Activated T-helper 17 cell treated with anti-CD3 and anti-CD28 coated beads, Interleukin-2, amount 50 U/mL, for 72 hours (primary cell): ENCODE data around the gene GALNT16. TPM values are rescaled to one million over a fixed set of nuclear protein-coding genes. Genes with fewer than 3 reads are reported as not detected.
"Not testable (repeated sequence)": the region's sequence is repeated elsewhere in the genome, so short reads cannot be mapped to it uniquely, and the experiment has no call there.

Experiments used
- ATAC-seq: fragments of 150-1000 bp; cut with Tn5 transposase; replicated peaks from 2 replicates; pipeline ENCODE4 v1.10.0; 2021; ENCODE audit warnings: mild to moderate bottlenecking, moderate library complexity
- H3K27ac Mint-ChIP-seq: one replicate; pipeline ENCODE4 v1.8.0; 2022; ENCODE audit warnings: mixed read lengths
- H3K27me3 Mint-ChIP-seq: one replicate; pipeline ENCODE4 v1.8.0; 2022; ENCODE audit warnings: mixed read lengths
- H3K36me3 Mint-ChIP-seq: one replicate; pipeline ENCODE4 v1.8.0; 2022; ENCODE audit warnings: low read depth, mild to moderate bottlenecking, mixed read lengths
- H3K4me1 Mint-ChIP-seq: one replicate; pipeline ENCODE4 v1.8.0; 2022; ENCODE audit warnings: mixed read lengths
- H3K4me3 Mint-ChIP-seq: one replicate; pipeline ENCODE4 v1.8.0; 2022; ENCODE audit warnings: mild to moderate bottlenecking, mixed read lengths
- H3K9me3 Mint-ChIP-seq: one replicate; pipeline ENCODE4 v1.8.0; 2022; ENCODE audit warnings: mixed read lengths
- total RNA-seq, 2 donors: library from RNA; stranded (reverse); gene quantifications; one replicate each; pipeline ENCODE4 v1.2.3, GENCODE V29; 2022

The GALNT16 gene
- total RNA-seq, 2 donors from 2014 or later: 0.06 to 0.66 TPM

DNA sequence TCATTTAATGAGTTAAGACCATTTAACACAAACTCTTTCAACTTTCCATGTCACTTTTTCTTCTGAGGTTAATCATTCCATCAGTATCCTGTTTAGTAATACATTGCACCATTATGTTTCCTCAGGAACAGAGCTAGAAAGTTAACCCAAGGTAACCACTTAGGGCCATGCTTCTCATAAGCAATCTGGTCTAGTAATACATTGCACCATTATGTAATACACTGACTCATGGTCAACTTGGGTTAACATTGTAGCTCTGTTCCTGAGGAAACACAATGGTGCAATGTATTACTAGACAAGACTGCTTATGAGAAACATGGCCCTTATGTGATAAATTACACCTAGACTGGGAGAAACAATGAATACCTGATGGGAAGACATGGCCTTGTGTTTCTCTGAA, 116.5 kb downstream of the GALNT16 start:
- H3K9me3 Mint-ChIP-seq: no peaks in the 10 kb centered on the region
- H3K4me3 Mint-ChIP-seq: no peak overlapping the region
- ATAC-seq: no peak
- peaks cover 11% of the 10 kb centered on the region for H3K4me1 Mint-ChIP-seq
- H3K36me3 Mint-ChIP-seq: peaks cover 65% of the 10 kb centered on the region
- no peak overlapping the region for H3K27ac Mint-ChIP-seq
- no peaks in the 10 kb centered on the region for H3K27me3 Mint-ChIP-seq

DNA sequence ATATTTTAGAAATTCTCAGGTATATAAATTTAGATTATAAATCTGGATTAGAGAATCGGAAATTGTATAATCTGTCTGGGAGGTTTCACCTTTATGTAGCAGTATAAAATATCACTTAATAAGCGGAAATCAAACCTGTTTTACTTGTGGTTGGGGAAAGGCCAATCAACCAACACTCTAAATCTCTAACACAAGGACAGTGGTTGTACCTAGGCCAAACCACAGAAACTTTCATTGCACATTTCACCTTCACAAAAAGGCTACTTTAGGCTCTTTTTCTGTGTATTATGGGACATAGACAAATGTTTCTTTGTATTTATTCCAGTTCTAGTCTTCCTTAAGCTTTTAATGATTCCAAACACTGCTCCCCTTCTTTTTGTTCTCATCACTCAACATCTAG, 118.3 kb downstream of the GALNT16 start:
- Mint-ChIP-seq H3K4me1 (peaks cover 10% of the 10 kb centered on the region), H3K36me3 (peaks cover 78% of the 10 kb centered on the region), H3K27me3 (no peaks in the 10 kb centered on the region), H3K27ac (no peak overlapping the region), H3K9me3 (no peaks in the 10 kb centered on the region), H3K4me3 (no peak overlapping the region)
- ATAC-seq: no peak

DNA sequence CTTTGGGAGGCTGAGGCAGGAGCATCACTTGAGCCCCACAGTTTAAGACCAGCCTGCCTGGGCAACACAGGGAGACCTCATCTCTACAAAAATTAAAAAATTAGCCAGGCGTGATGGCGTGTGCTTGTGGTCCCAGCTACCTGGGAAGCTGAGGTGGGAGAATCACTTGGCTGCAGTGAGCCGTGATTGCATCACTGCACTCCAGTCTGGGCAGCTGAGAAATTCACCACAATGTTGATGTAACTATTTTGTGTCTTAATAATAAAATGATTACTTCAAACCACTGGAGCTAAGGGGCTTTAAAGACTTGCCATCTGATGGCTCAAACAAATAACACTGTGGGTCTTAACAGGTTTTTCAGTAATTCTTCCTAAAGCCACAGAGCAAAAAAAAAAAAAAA, 127.4 kb downstream of the GALNT16 start:
- Mint-ChIP-seq H3K36me3 (peaks cover 100% of the 10 kb centered on the region), H3K27ac (no peak overlapping the region), H3K4me1 (peaks cover 42% of the 10 kb centered on the region), H3K9me3 (no peaks in the 10 kb centered on the region), H3K27me3 (no peaks in the 10 kb centered on the region), H3K4me3 (no peak overlapping the region)
- no peak for ATAC-seq

DNA sequence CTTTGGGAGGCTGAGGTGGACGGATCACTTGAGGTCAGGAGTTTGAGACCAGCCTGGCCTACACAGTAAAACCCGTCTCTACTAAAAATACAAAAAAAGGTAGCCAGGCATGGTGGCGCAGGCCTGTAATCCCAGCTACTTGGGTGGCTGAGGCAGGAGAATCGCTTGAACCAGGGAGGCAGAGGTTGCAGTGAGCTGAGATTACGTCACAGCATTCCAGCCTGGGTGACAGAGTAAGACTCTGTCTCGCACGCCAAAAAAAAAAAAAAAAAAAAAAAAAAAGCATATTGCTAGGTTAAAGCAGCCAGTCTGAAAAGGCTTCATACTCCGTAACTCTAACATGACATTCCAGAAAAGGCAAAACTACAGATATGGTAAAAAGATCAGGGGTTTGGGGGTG, 131.4 kb downstream of the GALNT16 start:
- peak overlapping the region; percentile 56 for H3K27ac Mint-ChIP-seq
- peaks cover 51% of the 10 kb centered on the region for H3K4me1 Mint-ChIP-seq
- not testable (repeated sequence) for H3K9me3 Mint-ChIP-seq

DNA sequence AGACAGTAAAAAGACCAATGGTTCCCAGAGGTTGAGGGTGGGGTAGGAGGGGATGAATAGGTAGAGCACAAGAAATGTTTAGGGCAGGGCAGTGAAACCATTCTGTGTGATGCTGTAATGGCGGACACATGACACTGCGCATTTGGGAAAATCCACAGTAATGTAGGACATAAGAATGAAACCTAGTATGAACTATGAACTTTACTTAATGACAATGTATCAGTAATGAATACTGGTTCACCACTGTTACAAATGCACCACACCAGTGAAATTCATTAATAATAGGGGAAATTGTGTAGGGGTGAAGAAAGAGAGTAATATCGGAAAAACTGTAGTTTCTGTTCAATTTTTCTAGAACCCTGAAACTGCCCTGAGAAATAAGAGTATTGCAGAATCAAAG, 132.5 kb downstream of the GALNT16 start:
- Mint-ChIP-seq H3K27me3 (no peaks in the 10 kb centered on the region), H3K36me3 (peaks cover 100% of the 10 kb centered on the region), H3K9me3 (no peaks in the 10 kb centered on the region), H3K4me1 (peaks cover 48% of the 10 kb centered on the region), H3K27ac (peak overlapping the region; percentile 71), H3K4me3 (peak overlapping the region; percentile 61)
- ATAC-seq: no peak

More for the DNA sequence above, 131.4 kb downstream of the GALNT16 start:
- Mint-ChIP-seq H3K36me3 (peaks cover 100% of the 10 kb centered on the region), H3K4me3 (peak overlapping the region; percentile 61)
- not testable (repeated sequence) for H3K27me3 Mint-ChIP-seq, ATAC-seq

DNA sequence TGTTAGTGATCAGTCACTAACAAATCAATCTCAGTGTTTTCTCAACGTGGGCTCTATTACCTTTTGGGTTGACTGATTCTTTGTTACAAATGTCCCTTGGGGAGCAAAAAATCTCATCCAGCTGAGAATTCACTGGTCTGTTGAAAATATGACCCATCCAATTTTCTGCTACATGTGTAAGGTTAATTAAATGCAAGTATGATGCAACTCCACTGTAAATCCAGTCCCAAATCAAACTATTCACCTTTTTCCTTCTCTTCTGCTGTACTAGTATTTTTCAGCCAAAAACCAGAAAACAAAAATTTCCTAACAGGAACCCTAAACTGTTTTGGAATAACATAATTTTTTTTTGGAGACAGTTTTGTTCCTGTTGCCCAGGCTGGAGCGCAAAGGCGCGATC, 136.0 kb downstream of the GALNT16 start:
- no peaks in the 10 kb centered on the region for H3K9me3 Mint-ChIP-seq
- peak overlapping the region; percentile 97 for H3K27ac Mint-ChIP-seq

DNA sequence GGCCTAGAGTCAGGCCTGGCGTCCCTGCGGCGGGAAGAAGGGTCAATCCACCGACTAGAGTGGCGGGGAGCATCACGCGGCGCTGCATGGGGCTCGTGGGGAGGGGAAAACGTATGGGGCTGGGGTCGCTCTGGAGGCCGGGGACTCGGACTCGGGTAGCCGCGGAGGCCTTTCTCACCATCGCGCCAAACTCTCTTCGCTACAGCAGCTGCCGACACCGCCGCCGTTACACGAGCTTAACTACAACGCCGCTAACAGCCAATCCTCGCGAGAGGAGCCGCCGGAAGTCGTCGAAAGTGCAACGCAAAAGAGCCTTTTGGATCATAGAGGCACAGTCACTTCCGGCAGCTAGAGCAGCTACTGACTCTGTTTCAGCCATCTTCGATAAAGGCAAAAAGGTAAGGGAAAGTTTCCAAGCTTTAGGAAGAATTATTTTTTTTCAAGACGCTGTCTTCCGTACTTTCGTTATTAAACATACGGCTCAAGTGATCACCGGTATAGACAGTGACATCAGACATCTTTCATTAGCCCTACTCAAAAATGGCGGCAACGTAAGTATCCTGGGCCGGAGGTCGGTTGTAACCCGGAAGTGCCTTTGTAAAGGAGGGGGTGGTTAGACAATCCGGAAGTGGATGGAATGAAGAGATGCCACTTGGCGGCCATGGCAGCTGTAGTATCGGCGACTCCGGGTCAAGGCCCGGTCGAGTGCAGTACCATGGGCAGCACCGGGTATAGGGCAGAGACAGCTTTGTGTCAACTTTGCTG, 138.3 kb downstream of the GALNT16 start, which contains the start of the genes ERH and SLC39A9:
ERH (minus strand) TSS at position 247 of the 765 bp plus-strand sequence; CDS start at position 181, 66 bp downstream.
SLC39A9 (plus strand) TSS at position 640 of the 765 bp plus-strand sequence. CDS start 678 bp downstream, outside the sequence.
- no peaks in the 10 kb centered on the region for H3K9me3 Mint-ChIP-seq
- peaks cover 73% of the 10 kb centered on the region for H3K36me3 Mint-ChIP-seq
- H3K4me1 Mint-ChIP-seq: peaks cover 26% of the 10 kb centered on the region
- H3K27ac Mint-ChIP-seq: peak within 1 kb of the TSS; percentile 97
- peak; percentile 91 for ATAC-seq
- peak within 1 kb of the TSS; percentile 89 for H3K4me3 Mint-ChIP-seq
- no peaks in the 10 kb centered on the region for H3K27me3 Mint-ChIP-seq

More for the DNA sequence above, 136.0 kb downstream of the GALNT16 start:
- Mint-ChIP-seq H3K4me3 (peak overlapping the region; percentile 89), H3K4me1 (peaks cover 41% of the 10 kb centered on the region), H3K27me3 (no peaks in the 10 kb centered on the region), H3K36me3 (peaks cover 96% of the 10 kb centered on the region)
- no peak for ATAC-seq

DNA sequence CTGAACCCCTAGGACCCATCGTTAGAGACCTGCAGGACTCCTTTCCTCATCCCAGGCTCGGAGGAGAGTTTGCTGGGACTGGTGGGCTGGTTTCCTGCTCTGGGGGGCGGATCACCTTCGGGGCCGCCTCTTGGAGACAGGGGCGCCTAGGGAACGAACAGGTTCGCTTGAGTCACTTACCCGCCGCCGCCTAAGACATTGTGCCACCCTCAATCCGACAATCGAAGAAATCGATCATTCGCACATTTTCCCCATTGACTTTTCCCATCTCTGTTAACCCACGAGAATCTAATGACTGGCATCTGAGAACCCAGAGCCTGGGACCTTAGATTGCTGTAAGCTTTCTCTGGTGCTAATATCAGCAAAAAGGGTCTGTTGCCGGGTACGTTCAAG, 138.9 kb downstream of the GALNT16 start:
- peaks cover 67% of the 10 kb centered on the region for H3K36me3 Mint-ChIP-seq
- no peaks in the 10 kb centered on the region for H3K9me3 Mint-ChIP-seq
- peak overlapping the region; percentile 97 for H3K27ac Mint-ChIP-seq
- ATAC-seq: peak; percentile 4
- peaks cover 22% of the 10 kb centered on the region for H3K4me1 Mint-ChIP-seq
- no peaks in the 10 kb centered on the region for H3K27me3 Mint-ChIP-seq
- H3K4me3 Mint-ChIP-seq: peak overlapping the region; percentile 89

DNA sequence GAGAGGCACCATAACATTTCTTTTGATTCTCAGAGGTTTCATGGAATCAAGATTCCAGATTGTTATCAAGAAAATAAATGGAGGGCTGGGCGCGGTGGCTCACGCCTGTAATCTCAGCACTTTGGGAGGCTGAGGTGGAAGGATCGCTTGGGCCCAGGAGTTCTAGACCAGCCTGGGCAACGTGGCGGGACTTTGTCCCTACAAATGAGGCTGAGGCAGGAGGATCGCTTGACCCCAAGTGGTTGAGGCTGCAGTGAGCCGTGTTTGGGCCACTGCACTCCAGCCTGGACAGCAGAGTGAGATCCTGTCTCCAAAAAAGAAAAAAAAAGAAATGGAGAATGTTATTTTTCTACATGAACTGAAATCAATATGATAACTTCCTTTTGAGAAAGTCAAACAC, 139.8 kb downstream of the GALNT16 start:
- Mint-ChIP-seq H3K36me3 (peaks cover 66% of the 10 kb centered on the region), H3K27me3 (no peaks in the 10 kb centered on the region), H3K9me3 (no peaks in the 10 kb centered on the region), H3K4me3 (peak overlapping the region; percentile 89), H3K4me1 (peaks cover 25% of the 10 kb centered on the region), H3K27ac (peak overlapping the region; percentile 97)
- ATAC-seq: no peak

DNA sequence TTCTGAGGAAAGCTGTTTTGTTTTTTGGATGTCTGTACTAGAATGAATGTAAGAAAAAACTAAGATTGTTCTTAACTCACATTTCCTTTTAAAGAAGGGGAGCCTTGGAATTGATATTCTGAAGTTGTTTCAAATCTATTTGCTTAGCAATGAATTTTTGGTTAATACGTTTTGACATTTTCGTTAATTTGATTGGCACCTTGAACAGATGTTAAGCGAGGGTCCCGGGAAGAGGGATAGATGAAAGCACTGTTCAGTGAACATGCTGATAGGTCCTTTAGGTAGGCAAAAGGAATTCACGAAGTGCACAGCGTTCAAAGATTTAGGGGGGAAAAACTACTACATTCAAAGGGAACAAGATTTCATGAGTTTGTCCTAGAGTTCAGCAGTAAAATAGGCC, 140.2 kb downstream of the GALNT16 start:
- H3K4me1 Mint-ChIP-seq: peaks cover 28% of the 10 kb centered on the region
- H3K27ac Mint-ChIP-seq: peak overlapping the region; percentile 62
- ATAC-seq: no peak
- H3K9me3 Mint-ChIP-seq: no peaks in the 10 kb centered on the region
- no peaks in the 10 kb centered on the region for H3K27me3 Mint-ChIP-seq
- H3K36me3 Mint-ChIP-seq: peaks cover 65% of the 10 kb centered on the region
- peak overlapping the region; percentile 89 for H3K4me3 Mint-ChIP-seq

DNA sequence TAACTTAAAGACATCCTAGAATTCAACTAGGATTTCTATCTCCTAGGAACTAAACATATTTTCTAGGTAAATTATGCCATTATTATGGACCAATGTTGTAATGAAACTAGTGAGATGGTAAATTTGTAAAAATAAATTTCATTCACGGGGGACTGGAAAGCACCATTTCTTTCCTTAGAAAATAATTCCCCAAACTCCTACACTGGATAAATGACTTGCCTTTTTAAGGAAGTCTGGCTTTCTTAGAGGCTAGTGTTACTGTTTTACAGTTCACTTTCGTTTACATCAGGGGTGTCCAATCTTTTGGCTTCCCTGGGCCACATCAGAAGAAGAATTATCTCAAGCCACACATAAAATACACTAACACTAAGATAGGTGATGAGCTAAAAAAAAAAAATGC, 141.9 kb downstream of the GALNT16 start:
- Mint-ChIP-seq H3K27me3 (no peaks in the 10 kb centered on the region), H3K4me3 (no peak overlapping the region), H3K4me1 (peaks cover 17% of the 10 kb centered on the region), H3K27ac (no peak overlapping the region), H3K36me3 (peaks cover 53% of the 10 kb centered on the region), H3K9me3 (no peaks in the 10 kb centered on the region)
- ATAC-seq: no peak

DNA sequence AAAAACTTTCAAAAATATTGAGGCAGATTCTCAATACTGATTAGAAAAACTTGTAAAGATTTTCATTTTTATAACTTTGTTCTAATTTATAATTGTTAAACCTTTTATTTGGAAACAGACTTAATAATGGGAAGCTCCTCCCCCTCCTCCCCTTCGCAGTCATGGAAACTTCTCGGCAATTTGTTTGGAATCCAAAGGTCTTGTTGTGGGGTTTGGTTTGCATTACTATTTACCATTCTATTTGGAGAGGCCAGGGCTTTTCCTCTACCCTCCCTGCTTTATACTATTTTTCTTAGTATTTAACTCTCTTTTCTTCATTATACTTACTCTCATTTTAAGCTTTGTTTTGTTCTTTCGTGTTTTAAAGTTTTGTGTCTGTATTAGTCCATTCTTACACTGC, 144.5 kb downstream of the GALNT16 start:
- no peaks in the 10 kb centered on the region for H3K9me3 Mint-ChIP-seq
- H3K27ac Mint-ChIP-seq: no peak overlapping the region
- ATAC-seq: no peak

DNA sequence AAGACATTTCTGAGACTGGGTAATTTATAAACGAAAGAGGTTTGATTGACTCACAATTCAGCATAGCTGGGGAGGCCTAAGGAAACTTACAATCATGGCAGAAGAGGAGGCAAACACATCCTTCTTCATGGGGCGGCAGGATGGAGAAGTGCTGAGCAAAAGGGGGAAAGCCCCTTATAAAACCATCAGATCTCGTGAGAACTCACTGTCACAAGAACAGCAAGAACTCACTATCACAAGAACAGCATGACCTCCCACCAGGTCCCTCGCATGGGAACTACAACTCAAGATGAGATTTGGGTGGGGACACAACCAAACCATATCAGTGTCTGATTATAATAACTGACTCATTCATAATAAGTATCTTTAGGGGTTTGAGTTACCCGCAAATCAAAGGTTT, 144.9 kb downstream of the GALNT16 start:
- no peak for ATAC-seq
- Mint-ChIP-seq H3K27me3 (no peaks in the 10 kb centered on the region), H3K9me3 (no peaks in the 10 kb centered on the region), H3K4me1 (peaks cover 21% of the 10 kb centered on the region), H3K27ac (no peak overlapping the region), H3K4me3 (no peak overlapping the region), H3K36me3 (peaks cover 38% of the 10 kb centered on the region)

More for the DNA sequence above, 144.5 kb downstream of the GALNT16 start:
- Mint-ChIP-seq H3K27me3 (no peaks in the 10 kb centered on the region), H3K4me1 (peaks cover 21% of the 10 kb centered on the region), H3K4me3 (no peak overlapping the region), H3K36me3 (peaks cover 42% of the 10 kb centered on the region)

DNA sequence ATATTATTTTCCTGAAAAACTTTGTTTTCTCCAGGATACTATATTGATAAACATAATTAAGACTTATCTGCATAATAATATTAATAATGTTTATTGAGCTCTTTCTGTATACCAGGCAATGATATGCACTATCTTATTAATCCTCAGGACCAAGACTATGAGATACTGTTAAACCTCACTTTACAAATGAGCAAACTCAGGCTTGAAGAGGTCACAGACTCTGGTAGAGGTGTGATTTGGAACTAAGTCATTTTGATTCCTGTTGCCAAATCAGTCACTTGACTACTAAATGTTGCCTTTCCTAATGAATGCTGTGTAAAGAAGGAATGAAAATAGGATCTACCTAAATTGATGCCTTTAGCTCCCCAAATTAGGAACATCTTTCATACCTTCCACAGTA, 145.8 kb downstream of the GALNT16 start:
- no peak overlapping the region for H3K27ac Mint-ChIP-seq
- H3K4me1 Mint-ChIP-seq: peaks cover 14% of the 10 kb centered on the region
- no peak for ATAC-seq
- no peak overlapping the region for H3K4me3 Mint-ChIP-seq
- H3K36me3 Mint-ChIP-seq: peaks cover 30% of the 10 kb centered on the region
- H3K27me3 Mint-ChIP-seq: no peaks in the 10 kb centered on the region
- no peaks in the 10 kb centered on the region for H3K9me3 Mint-ChIP-seq
